Muscle of arm (tissue), 14 donors: ENCODE results near the gene THTPA. TPM values are rescaled to one million over a fixed set of nuclear protein-coding genes. Genes with fewer than 3 reads are reported as not detected.

ENCODE experiments used
- DNase-seq: peaks from one replicate; pipeline ENCODE4 v3.0.0-alpha.2; 2013
- long read RNA-seq, 11 donors: transcript quantifications; one replicate each; lab custom pipeline, GENCODE V29; 2026
- polyA plus RNA-seq, 12 donors: library from polyadenylated mRNA; unstranded; fragments of 120-200 nt; gene quantifications; one replicate each; pipeline ENCODE4 v1.2.1, GENCODE V29; 2013; ENCODE audit not compliant: insufficient read length in 12 of 12

THTPA gene, protein sequence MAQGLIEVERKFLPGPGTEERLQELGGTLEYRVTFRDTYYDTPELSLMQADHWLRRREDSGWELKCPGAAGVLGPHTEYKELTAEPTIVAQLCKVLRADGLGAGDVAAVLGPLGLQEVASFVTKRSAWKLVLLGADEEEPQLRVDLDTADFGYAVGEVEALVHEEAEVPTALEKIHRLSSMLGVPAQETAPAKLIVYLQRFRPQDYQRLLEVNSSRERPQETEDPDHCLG
- 10 to 100 TPM in 8 of 12 donors, 1 to 10 TPM in 2, not detected in 2; 8.9 to 14.0 (median 11.1) TPM for polyA plus RNA-seq
- long read RNA-seq, donor 1, transcript THTPA-205 (2 exons, 571 nt) = major isoform, 6 of 10 reads
- long read RNA-seq, donor 1, partial matches to known transcripts = 0 of 10 reads
- long read RNA-seq, donor 1, other reads (novel, unspliced or antisense) = 0 of 10 reads
- long read RNA-seq, donor 2, partial matches to known transcripts = 0 of 4 reads
- long read RNA-seq, donor 2, other reads (novel, unspliced or antisense) = 0 of 4 reads
- long read RNA-seq, donor 3, partial matches to known transcripts = 0 of 3 reads
- long read RNA-seq, donor 3, other reads (novel, unspliced or antisense) = 0 of 3 reads
- long read RNA-seq, donor 4, partial matches to known transcripts = 0 of 3 reads
- long read RNA-seq, donor 4, other reads (novel, unspliced or antisense) = 0 of 3 reads
- long read RNA-seq, donor 5, transcript THTPA-201 (2 exons, 2,860 nt) = major isoform, 5 of 10 reads
- long read RNA-seq, donor 5, transcript THTPA-205 (2 exons, 571 nt) = major isoform, 5 of 10 reads
- long read RNA-seq, donor 5, partial matches to known transcripts = 0 of 10 reads
- long read RNA-seq, donor 5, other reads (novel, unspliced or antisense) = 0 of 10 reads
- long read RNA-seq, donor 6, partial matches to known transcripts = 0 of 3 reads
- long read RNA-seq, donor 6, other reads (novel, unspliced or antisense) = 0 of 3 reads
- long read RNA-seq, donor 7, partial matches to known transcripts = 0 of 1 reads
- long read RNA-seq, donor 7, other reads (novel, unspliced or antisense) = 0 of 1 reads
- long read RNA-seq, donor 8, transcript THTPA-205 (2 exons, 571 nt) = major isoform, 6 of 8 reads
- long read RNA-seq, donor 8, partial matches to known transcripts = 0 of 8 reads
- long read RNA-seq, donor 8, other reads (novel, unspliced or antisense) = 0 of 8 reads
- long read RNA-seq, donor 9, partial matches to known transcripts = 0 of 2 reads
- long read RNA-seq, donor 9, other reads (novel, unspliced or antisense) = 0 of 2 reads
- long read RNA-seq, donor 10, transcript THTPA-205 (2 exons, 571 nt) = major isoform, 11 of 13 reads
- long read RNA-seq, donor 10, partial matches to known transcripts = 0 of 13 reads
- long read RNA-seq, donor 10, other reads (novel, unspliced or antisense) = 0 of 13 reads
- long read RNA-seq, donor 11, partial matches to known transcripts = 0 of 3 reads
- long read RNA-seq, donor 11, other reads (novel, unspliced or antisense) = 0 of 3 reads

DNA sequence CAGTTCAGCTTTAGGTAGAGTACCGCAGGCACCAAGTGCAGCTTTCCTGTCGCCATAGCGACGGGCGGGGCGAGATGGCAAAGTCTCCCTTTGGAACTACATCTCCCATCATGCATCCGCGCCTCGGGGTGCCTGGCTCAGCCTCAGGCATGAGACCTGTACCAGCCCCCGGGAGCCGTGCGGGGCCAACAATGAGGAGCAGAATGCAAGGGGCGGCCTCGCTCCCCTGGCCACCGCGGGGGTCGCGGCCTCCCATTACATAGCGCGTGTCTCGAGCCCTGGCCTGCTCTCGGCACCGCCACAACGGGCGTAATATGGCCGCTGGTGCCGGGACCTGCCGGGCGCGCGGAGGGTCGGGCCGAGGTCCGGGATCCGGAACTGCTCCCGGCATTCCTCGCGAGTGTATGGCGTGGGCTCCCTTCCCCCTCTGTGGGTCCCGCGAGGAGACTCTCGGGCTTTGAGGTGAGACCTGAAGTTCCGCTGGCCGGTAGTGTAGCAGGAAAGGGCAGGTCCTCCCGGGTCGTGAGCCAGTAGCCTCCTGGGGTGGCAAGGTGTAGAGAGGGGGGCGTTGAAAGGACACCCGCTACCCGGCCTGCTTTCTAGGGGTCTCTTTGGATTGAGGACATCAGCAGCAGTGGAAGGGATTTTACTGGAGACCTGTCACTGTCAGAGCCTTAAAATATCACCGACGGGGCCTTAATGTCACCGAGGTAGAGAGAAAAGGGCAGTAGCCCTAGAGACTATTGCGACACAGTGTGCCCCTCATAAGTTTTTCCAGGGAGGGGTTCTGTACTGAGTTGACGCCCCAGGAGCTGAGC lies at the start of gene THTPA:
Gene THTPA (plus strand): TSS at position 390 of the 818 bp plus-strand sequence. CDS start 487 bp downstream, outside the sequence.
- peak; percentile 93 for DNase-seq

DNA sequence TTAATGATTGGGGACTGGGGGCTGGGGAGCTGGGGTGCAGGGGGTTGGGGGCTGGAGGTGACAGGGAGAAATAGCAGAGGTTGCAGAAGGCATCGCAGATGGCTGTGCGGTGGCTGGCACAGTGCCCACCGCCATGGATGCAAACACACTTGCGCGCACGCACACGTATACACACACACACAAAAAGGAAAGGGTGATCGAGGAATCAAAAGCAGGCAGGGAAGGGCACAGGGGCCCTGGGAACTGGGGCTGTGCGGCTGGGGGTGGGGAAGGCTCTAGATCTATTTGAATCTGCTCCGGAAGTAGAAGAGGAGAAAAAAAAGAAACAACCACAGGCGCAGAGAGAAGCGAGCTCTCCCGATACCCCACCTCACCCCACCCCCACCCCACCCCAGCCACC lies 43.9 kb upstream of the THTPA start:
- no peak for DNase-seq

DNA sequence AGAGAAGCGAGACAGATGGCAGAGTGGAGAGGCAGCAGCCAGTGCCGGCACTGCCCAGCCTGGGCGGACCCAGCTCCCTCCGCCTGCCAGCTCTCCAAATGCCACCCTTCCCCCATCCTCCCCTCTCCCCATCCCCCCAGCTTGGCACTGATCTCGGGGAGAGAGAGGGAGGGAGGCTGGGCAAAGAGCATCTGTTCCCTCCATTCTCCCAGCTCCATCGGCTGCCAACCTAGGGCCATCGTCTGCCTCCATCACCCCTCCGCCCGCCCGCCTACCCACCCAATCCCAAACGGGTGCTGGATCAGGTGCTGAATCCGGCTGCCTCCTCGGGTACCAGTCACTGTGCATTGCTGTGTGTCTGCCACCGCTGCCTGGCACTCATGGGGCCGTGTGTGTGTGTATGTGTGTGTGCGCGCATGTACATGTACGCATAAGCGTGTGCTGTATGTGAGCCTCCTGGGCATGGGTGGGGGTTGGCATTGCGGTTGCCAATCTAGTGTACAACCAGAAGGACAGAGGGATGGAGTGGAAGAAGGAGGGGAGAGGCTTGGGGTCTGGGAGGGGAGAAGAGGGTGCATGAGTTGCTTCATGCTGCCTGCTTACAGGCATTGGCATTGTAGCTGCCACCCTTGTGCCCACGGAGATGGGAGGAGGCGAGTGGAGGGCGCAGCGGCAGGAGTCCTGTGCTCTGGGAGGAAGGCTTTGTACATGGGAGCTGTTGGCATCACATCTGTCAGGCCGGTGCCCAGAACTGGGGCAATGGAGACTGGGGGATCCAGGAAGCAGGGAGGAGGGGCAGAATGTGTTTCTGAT lies 42.9 kb upstream of the THTPA start:
- DNase-seq = peak; percentile 15

DNA sequence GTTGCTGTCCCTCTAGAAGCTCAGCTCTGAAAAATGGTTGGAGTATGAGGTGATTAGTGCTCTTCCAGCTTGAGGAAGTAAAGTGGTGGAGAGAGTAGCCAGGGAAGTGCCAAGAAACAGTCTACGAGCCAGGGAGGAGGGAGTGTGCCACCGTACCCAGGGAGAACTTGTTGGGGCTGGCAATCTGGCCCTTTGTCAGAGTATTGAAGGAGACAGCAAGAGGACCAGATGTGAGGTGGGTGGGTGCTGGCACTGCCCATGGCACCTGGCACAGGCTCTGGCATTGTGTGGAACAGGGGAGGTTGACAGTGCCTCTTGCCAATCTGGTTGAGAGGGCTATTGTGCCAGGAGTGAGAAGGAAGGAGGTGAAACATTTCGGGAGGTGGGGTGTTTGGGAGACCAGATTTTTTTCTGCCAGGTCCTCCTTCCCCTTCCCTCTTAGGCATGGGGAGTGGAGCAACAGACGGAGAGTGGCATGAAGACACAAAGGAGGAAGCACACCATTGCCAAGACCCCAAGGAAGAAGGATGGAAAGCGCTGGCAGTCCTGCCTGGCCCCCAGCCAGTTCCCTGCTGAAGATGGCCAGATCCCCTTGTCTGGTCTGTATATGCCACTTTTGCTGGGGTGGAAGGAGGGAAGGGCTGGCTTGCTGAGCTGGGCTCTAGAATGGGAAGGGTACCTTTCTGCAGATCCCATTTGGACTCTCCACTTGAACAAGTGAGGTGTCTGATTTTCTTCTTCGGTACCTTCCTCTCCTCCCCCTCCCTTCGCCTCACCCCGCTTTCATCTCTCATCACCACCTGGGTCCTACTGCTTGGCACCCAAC lies 42.0 kb upstream of the THTPA start:
- DNase-seq = no peak

DNA sequence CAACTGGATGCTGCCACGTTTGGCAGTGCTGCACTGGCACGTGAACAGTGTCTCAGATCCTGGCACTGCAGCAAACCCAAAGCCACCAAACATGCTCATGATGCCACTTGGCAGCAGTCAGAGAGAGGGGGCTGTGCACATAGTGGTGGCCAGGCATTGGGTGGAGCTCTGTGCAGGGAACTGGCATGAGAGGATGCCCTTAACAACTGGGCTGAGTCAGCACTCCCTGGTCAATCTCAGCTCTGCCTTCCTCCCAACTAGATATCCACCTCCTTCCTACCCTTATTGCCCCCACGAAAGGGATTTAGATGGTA lies 41.5 kb upstream of the THTPA start:
- DNase-seq = no peak

DNA sequence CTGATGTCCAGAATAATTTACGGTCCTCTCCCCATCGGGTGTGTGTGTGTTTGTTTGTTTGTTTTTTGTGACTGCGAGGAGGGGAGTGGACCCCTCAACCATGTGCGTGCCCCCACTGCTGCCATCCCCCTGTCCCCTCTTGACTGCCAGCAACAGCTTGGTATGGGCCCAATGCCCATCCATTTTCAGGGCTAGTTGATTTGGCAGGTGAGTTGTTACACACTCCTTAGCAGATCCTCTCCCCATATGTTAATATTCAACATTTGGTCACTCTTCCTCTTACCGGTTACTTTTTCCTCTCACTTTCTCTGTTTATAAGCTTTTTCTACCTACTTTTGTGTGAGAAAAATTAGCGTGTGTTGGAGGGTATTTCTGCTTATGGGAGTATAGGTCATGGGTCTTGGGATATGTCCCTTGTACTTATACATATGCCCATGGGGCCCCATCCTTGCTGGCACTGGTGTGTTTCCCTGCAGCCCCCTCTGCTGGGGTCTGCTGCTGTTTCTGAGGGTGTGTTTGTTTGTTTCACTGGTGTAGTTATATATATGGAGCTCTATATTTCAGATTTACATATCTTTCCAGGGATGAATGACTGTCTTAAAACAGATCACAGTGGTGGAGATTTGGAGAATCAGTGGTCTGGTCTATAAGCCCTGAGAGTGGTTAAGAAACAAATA lies 38.3 kb upstream of the THTPA start:
- DNase-seq = no peak

DNA sequence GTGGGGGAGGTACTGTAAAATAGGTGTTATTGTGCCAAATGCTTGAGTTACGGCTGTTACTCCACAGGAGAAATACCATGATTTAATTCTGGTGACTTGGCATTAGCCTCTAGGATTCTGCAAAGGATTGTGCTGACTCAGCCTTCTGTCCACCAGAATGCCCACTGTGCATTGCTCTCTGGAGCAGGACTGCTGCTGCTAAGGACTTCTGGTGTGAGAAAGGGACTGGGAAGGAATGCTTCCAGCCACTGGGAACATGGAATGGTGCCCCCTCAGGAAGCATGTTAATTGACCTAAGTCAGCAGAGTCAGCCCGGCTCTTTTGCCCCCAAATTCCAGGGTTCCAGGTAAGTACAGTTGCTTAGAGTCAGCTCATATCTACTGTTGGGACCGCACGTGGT lies 37.4 kb upstream of the THTPA start:
- DNase-seq = no peak

DNA sequence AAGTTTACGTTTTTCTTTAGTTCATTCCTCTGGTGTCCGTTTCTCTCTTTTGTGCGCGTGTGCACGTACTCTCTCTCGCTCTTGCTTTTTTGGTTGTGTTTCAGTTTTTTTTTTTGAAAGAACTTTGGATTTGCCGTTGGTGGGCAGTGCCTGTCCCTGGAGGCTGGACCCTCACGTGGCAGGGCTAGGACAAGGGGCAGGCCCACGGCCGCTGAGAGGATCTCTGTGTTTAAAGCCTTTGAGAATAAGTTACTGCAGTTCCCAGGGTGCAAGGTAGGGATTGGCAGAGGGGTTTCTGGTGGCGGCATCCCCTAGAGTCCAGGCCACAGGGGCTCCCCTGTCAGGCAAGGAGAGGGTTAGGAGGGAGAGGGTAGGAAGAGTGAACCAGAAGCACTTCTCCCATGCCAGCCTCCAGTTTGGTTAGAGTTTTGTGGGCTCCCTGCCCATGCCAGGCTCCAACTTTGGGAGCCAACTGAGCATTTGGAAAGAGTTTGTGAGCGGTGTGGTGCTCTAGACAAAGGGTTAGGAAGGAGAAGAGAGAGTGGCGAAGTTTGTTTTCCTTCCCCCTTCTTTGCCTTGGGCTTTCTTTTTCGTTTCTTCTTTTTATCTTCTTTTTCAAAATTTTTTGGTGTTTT lies 35.1 kb upstream of the THTPA start:
- no peak for DNase-seq

DNA sequence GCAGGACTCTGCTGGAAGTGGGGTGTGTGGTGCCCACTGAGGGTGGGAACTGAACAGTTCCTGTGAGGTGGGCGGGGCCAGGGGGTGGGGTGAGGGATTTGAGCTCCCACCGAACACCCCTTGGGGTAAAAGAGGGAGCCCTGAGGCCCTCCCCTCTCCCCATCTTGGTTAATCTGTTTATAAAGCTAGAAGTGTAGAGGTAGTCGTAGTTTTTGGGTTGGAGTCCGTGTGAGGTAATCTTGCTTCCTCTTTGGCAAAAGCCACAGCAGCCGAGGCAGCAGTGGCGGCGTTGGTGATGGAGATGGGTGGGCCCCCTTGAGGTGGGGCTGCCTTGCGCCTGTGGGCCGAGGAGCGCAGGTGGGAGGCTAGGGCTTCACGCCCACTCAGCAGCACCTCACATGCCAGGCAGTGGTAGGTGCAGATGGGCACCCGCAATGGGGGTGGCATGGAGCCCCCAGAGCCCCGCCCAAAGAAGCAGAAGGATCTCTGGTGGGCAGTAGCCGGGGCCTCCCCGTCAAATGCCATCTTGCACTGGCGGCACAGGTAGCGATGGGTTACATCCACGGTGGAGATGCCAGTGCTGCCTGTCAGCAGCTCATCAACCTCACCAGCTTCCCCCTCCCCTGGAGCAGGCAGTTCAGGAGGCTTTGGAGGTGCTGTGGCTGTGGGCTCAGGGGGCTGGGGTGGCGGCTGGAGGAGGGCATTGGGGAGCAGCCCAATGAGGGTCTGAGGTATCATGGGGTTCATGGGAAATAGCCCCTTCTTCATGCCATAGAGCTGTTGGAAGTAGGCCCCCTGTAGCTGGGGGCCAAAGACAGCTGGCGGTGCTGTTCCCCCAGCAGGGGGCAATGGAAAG lies 34.1 kb upstream of the THTPA start:
- DNase-seq = no peak

DNA sequence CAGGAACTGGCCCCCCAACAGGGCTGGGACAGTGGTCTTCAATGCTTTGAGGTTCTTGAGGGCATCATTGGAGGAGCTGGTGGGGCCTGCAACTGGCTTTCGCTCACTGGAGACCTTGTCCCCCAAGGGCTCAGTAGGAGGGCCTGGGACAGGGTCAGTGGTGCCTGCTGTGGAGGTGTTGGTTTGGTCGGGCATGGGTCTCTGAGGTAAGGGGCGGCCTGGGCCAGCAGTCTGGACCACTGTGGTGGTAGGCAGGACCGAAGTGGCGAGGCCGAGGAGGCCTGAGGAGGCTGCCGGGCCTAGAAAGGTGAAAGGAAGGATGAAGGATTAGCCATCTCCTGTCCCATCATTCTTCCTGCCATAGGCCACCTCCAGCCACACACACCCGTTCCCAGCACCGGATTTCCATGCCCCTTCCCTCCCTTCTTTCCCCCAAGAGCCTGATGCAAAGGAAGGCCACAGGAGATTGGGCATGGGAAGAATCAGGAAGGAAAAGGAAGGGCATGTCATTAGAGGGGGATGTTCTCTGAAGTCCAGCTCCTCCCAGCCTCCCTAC lies 33.4 kb upstream of the THTPA start:
- no peak for DNase-seq

DNA sequence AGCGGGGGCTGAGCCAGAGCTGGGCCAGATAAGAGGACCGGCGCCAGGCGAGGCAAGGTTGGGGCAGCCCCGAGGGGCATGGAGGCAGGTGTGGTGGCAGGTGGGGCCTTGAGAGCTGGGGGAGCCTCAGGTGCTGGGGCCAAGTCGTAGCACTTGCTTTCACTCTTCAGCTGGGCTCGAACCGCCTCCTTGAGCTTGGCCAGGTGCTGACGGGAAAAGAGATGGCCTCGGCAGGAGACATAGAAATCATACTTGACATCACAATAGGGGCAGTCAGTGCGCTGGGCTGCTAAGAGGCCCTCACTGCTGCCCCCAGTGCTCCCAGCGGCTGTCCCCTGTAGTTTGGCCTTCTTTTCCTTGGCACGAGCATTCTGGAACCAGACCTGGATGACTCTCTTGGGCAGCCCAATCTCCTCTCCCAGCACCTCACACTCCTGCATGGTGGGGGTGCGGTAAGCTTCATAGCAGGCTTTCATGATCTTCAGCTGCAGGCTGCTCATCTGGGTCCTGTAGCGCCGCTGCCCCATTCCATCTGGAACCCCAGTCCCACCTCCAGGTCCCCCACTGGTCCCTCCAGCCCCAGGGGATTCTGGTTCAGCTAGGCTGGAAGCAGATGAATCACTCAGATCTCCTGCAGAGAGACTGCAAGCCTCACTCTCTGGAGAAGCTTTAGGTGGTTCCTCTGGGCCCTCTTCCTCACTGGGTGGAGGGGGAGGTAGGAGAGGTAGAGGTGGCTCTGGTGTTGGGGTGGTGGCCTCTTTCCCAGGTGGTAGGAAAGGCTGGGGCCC lies 32.6 kb upstream of the THTPA start:
- DNase-seq = no peak

DNA sequence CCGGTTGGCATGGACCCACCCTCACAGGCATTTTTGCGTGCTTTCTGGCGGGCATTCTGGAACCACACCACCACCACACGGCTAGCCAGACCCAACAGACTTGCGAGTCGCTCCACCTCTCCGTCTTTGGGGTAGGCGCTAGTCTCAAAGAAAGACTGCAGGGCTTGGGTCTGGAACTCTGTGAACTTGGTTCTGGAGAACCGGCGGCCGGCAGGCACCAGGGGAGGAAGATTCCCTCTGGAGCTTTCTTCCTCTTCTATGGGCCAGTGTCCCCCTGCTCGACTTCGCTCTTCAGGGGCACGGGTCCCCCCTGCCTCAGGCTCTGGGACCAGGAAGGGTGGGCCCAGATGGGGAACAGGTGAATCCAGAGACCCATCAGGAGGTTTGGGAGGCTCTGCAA lies 31.1 kb upstream of the THTPA start:
- DNase-seq = no peak

DNA sequence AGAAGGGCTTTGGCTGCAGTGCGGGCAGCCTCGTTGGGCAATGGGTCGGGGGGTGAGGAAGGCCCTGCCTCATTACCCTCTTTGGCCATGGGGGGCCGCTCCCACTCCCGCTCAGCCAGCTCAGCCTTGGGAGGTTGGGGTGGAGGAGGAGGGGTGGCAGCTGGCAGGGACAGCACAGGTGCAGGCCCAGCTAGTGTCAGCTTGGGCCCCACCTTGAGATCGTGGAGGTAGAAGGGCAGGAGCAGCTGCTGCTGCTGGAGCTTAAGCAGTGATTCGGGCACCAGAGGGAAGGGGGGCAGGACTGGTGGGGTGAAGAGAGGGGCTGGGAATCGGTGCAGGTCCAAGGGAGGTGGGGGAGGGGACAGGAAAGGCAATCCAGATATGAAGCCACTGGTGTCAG lies 30.5 kb upstream of the THTPA start:
- no peak for DNase-seq

DNA sequence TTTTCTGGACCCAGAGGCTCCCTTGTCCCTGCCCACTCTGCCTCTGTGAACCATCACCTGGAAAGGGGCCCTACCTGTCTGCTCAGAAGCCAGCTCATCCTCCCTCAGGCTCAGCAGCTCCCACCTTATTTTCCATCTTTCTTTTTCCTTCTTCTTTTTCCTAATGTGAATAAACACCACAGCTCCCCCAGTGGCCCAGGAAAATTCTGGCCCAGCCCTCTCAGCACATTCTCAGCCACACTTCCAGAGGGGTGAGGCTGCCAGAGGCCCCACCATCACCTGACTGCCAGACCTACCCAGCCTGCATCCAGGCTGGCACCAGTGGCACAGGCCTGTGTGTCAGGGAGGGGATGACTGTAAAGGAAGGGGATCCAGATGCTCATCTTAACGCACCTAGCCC lies 27.5 kb upstream of the THTPA start:
- DNase-seq = no peak

DNA sequence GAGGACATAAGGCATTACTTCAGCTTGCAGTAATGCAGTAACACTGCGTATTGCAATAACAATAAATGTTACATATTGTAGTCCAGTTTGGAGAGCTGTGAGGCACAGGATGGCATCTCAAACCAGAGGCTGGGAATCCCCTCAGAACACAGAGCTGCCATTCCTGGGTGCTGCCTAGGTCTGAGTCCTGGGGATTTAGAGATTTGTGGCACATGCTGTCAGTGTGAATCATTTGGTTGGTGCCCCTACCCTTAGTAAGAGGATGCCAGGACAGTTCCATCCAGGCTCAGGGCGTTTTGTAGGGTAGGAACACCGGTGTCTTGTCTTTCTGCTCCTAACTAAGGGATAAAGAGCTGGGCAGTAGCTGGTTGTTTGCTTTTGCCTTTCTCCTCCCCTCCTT lies 27.1 kb upstream of the THTPA start:
- DNase-seq = no peak
